IPS-20b (cell line): ENCODE data around the gene TMUB1.

Source experiments
- H3K27ac ChIP-seq: one replicate; pipeline ENCODE4 v1.5.1; 2013; ENCODE audit warnings: low read length
- H3K27me3 ChIP-seq: 2 replicates; pipeline ENCODE4 v1.6.1; 2013; ENCODE audit warnings: mild to moderate bottlenecking, low read length, inconsistent platforms; ENCODE audit not compliant: insufficient read depth
- H3K36me3 ChIP-seq: 2 replicates; pipeline ENCODE4 v1.6.1; 2013; ENCODE audit warnings: low read depth, mild to moderate bottlenecking, inconsistent platforms, low read length, moderate library complexity; ENCODE audit not compliant: insufficient read depth
- H3K4me1 ChIP-seq: 2 replicates; pipeline ENCODE4 v1.6.1; 2013; ENCODE audit warnings: mild to moderate bottlenecking, control low read depth, inconsistent platforms, low read length, moderate library complexity; ENCODE audit not compliant: insufficient read depth
- H3K4me3 ChIP-seq: 2 replicates; pipeline ENCODE4 v1.5.1; 2013; ENCODE audit warnings: mild to moderate bottlenecking, low read length, inconsistent platforms
- H3K9ac ChIP-seq: 2 replicates; pipeline ENCODE4 v1.6.1; 2013; ENCODE audit warnings: low read depth, mild to moderate bottlenecking, inconsistent platforms, low read length, moderate library complexity
- H3K9me3 ChIP-seq: 2 replicates; pipeline ENCODE4 v1.6.1; 2013; ENCODE audit warnings: mild to moderate bottlenecking, low read depth, low read length, inconsistent platforms; ENCODE audit not compliant: insufficient read depth

TMUB1 gene

GRCh38 chr7:151125846-151126481, 42.7 kb upstream of the TMUB1 start:
- Histone ChIP-seq H3K27ac (no peak overlapping the region), H3K4me1 (peaks cover 10% of the 10 kb centered on the region), H3K9me3 (no peaks in the 10 kb centered on the region), H3K27me3 (peaks cover 24% of the 10 kb centered on the region), H3K4me3 (peak overlapping the region; percentile 76), H3K9ac (peak overlapping the region; percentile 59; the same call in 1 of the 2 replicates), H3K36me3 (peaks cover 29% of the 10 kb centered on the region)

DNA sequence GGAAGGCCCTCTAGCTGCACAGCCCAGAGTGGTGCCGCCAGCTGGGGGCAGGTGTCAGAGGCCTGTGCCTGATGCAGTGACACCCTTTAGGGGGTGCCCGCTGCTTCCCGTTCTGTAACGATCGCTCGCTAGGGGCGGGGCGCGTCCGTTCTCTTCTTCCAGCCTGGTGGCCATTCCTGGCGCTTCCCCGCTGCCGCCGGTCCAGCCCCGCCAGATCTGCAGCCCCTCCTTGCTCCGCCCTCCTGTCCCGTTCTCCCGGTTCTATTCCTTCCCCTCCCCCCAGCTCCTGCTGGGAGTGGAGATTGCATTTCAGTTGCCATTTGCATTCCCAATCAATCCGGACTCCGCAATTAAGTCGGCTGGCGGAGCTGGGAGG, 42.2 kb upstream of the TMUB1 start:
- Histone ChIP-seq H3K27ac (no peak overlapping the region), H3K4me3 (peak overlapping the region; percentile 76), H3K9me3 (no peaks in the 10 kb centered on the region), H3K9ac (peak overlapping the region; percentile 59; the same call in 1 of the 2 replicates), H3K36me3 (peaks cover 29% of the 10 kb centered on the region; the same call in 1 of the 2 replicates), H3K4me1 (peaks cover 10% of the 10 kb centered on the region), H3K27me3 (peaks cover 24% of the 10 kb centered on the region)

- H3K4me1 ChIP-seq: peaks cover 10% of the 10 kb centered on the region
- peaks cover 29% of the 10 kb centered on the region; the same call in 1 of the 2 replicates for H3K36me3 ChIP-seq
- no peak overlapping the region for H3K9ac ChIP-seq
- H3K27me3 ChIP-seq: peaks cover 24% of the 10 kb centered on the region
- no peaks in the 10 kb centered on the region for H3K9me3 ChIP-seq
- peak overlapping the region; percentile 76; the same call in 1 of the 2 replicates for H3K4me3 ChIP-seq
- no peak overlapping the region for H3K27ac ChIP-seq
These were observed 41.7 kb upstream of the TMUB1 start for GRCh38 chr7:151124899-151125399.

DNA sequence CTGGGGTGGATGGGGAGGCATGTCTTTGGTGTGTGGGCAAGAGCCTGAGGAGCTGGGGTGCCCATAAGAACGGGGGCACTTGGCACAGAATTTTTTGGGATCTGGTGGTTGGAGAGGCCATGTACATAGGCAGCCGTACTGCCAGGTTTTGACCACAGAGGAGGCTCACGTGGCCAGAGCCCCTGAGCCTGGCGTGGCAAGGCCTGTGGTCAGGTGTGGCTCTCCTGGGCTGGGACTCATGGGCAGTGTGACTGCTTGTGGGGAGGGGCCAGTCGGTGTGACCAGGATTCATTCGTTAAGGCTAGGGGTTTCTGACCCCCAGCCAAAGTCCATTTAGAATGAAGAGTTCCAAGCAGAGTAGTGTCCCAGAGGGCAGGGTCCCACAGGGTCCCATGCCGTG, 41.2 kb upstream of the TMUB1 start:
- Histone ChIP-seq H3K36me3 (peaks cover 30% of the 10 kb centered on the region; the same call in 1 of the 2 replicates), H3K9ac (no peak overlapping the region)

DNA sequence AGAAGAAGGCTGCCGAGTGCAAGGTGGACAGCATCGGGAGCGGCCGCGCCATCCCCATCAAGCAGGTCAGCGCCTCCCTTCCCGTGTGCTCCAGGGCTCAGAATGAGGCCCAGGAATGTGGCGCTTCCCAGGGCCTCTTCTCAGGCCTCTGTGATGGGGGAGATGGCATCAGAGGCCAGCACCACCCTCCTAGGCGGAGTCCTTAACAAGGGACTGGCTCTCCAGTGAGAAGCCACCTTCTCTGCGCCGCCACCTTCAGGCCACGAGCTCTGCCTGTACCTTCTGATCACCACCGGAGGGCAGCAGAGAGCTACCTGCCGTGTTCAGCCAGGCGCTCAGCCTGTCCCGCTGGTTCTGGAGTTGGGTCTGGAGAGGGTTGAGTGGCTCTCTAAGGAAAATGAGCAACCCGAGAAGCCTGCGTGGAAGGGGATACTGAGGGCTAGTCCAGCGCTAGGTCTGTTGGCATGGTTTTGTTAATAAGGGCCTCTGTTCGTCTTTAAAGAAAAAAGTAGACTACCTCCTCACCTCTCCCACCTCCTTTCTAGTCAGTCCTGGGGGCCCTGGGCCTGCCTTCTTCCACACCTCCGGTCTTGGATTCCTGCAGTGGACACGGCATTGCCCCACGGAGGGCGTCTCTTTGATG, 40.6 kb upstream of the TMUB1 start:
- H3K27ac ChIP-seq: no peak overlapping the region
- H3K9me3 ChIP-seq: no peaks in the 10 kb centered on the region
- H3K4me1 ChIP-seq: peaks cover 10% of the 10 kb centered on the region
- peaks cover 24% of the 10 kb centered on the region for H3K27me3 ChIP-seq
- no peak overlapping the region for H3K9ac ChIP-seq
- peaks cover 31% of the 10 kb centered on the region; the same call in 1 of the 2 replicates for H3K36me3 ChIP-seq
- no peak overlapping the region for H3K4me3 ChIP-seq

More for the DNA sequence above, 41.2 kb upstream of the TMUB1 start:
- no peaks in the 10 kb centered on the region for H3K9me3 ChIP-seq
- H3K4me3 ChIP-seq: no peak overlapping the region
- peaks cover 10% of the 10 kb centered on the region for H3K4me1 ChIP-seq
- peaks cover 24% of the 10 kb centered on the region for H3K27me3 ChIP-seq
- H3K27ac ChIP-seq: no peak overlapping the region

- Histone ChIP-seq H3K27ac (no peak overlapping the region), H3K36me3 (peaks cover 31% of the 10 kb centered on the region; the same call in 1 of the 2 replicates), H3K4me3 (no peak overlapping the region), H3K9me3 (no peaks in the 10 kb centered on the region), H3K27me3 (peaks cover 24% of the 10 kb centered on the region), H3K9ac (no peak overlapping the region), H3K4me1 (peaks cover 10% of the 10 kb centered on the region)
These were observed 40.0 kb upstream of the TMUB1 start for GRCh38 chr7:151123158-151123821.

GRCh38 chr7:151122796-151123157, 39.5 kb upstream of the TMUB1 start:
- Histone ChIP-seq H3K27me3 (peaks cover 24% of the 10 kb centered on the region), H3K27ac (no peak overlapping the region), H3K4me1 (peaks cover 10% of the 10 kb centered on the region), H3K9me3 (no peaks in the 10 kb centered on the region), H3K36me3 (peaks cover 30% of the 10 kb centered on the region; the same call in 1 of the 2 replicates), H3K9ac (no peak overlapping the region), H3K4me3 (no peak overlapping the region)

GRCh38 chr7:151122276-151122675, 39.0 kb upstream of the TMUB1 start:
- Histone ChIP-seq H3K36me3 (peaks cover 30% of the 10 kb centered on the region; the same call in 1 of the 2 replicates), H3K4me1 (peaks cover 10% of the 10 kb centered on the region), H3K27ac (no peak overlapping the region), H3K27me3 (peaks cover 19% of the 10 kb centered on the region), H3K9me3 (no peaks in the 10 kb centered on the region), H3K4me3 (no peak overlapping the region), H3K9ac (no peak overlapping the region)

DNA sequence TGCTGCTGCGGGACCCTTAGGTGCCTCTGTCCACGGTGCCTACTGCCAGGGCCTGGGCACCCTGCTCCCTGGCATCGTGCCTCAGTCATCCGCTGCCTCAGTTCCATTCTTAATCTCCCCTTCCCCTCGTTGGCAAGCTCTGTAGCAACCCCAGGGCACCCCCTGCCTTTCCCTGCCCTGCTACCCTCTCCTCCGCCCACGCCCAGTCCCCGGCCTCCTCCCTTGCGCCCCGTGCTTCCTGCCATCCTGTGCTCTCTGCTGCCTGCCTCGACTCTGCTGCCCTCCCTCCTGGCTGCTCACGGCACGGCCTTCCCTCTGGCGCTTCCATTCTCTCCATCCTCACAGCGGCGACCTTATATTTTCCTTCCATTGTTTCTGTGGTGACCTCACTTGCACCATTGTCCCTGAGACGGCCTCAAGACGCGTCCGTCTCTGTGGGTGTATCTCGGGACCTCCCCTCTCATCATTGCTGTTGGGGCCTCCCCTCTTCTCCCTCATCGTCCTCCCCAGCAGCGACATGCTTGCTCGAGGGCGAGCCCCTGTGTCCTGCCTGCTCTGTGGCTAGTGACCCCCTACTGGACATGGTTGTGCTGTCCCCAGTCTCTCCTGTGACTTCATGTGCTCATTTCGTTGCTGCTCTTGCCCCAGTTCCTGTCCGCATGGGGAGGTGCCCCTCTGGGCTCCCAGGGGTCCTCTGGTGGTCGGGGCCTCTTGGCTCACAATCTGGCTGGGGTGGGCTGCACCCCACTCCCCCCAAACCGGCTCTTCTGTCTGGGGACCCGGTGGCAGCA, 38.3 kb upstream of the TMUB1 start:
- Histone ChIP-seq H3K9ac (no peak overlapping the region), H3K4me3 (no peak overlapping the region), H3K9me3 (no peaks in the 10 kb centered on the region), H3K4me1 (peaks cover 8% of the 10 kb centered on the region), H3K36me3 (peaks cover 30% of the 10 kb centered on the region; the same call in 1 of the 2 replicates), H3K27ac (no peak overlapping the region), H3K27me3 (peaks cover 12% of the 10 kb centered on the region)

DNA sequence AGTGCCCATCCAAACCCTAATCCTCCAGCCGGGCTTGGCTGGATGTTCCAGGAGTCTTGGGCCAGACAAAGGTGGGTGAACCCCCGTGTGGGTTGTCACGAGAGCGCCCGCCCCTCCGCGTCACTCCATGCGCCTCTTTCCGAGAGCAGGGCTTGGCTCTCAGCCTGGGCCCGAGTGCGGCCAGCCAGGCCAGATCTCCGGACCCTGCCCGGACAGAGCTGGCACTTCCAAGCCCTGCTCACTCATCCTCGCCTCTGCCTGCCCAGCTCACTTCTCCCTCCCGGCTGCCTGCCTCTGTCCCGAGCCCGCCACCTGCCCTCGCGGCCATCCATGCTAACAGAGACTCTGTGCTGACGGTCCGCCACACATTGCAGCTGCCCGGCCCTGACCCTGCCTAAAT, 37.6 kb upstream of the TMUB1 start:
- Histone ChIP-seq H3K27me3 (peaks cover 18% of the 10 kb centered on the region), H3K4me1 (peaks cover 6% of the 10 kb centered on the region), H3K27ac (no peak overlapping the region), H3K9ac (no peak overlapping the region), H3K9me3 (no peaks in the 10 kb centered on the region), H3K4me3 (no peak overlapping the region), H3K36me3 (peaks cover 30% of the 10 kb centered on the region; the same call in 1 of the 2 replicates)

DNA sequence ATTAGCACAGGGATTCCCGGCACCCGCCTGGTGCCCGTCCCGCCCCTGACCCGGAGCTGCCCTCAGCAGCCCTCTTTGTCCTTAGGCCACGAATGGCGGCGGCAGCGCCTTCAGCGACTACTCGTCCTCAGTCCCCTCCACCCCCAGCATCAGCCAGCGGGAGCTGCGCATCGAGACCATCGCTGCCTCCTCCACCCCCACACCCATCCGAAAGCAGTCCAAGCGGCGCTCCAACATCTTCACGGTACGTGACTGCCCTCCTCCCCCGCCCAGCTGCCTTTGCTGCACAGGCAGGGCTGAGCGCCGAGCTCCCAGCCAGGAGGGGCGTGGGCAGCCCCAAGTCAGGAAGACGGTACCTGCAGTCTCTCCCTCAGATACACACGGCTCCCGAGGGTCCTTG, 36.6 kb upstream of the TMUB1 start:
- Histone ChIP-seq H3K27ac (no peak overlapping the region), H3K9me3 (no peaks in the 10 kb centered on the region), H3K9ac (no peak overlapping the region), H3K27me3 (peaks cover 19% of the 10 kb centered on the region), H3K4me1 (peaks cover 2% of the 10 kb centered on the region), H3K36me3 (peaks cover 30% of the 10 kb centered on the region; the same call in 1 of the 2 replicates), H3K4me3 (no peak overlapping the region)
